ENCODE measurements around the gene HOXA11. TPM values are rescaled to one million over a fixed set of nuclear protein-coding genes. Genes with fewer than 3 reads are reported as not detected.

HOXA11 gene
- polyA plus RNA-seq, 1 of the 3 experiments (the other 2 are of a cell fraction), result not detected

- Histone ChIP-seq H3K36me3 (replicated peaks in 1 of 2; ENCODE audit: control insufficient read depth in 1 of 2, insufficient read depth in 2 of 2, low read length in 1 of 2) (no peaks in the 10 kb centered on the region), H3K4me1 (ENCODE audit: control insufficient read depth in 1 of 2, insufficient read depth in 2 of 2, low read depth in 1 of 2, low read length in 1 of 2) (no peaks in the 10 kb centered on the region; a peak in 1 of 4 replicates), H3K27me3 (ENCODE audit: insufficient read depth) (peaks cover 100% of the 10 kb centered on the region), H3F3A (replicated peaks; ENCODE audit: insufficient read depth) (peaks cover 20% of the 10 kb centered on the region), H3K9ac (no peak overlapping the region), H3K4me3 (ENCODE audit: low read depth in 2 of 2, low read length in 1 of 2) (no peak overlapping the region), H2AFZ (ENCODE audit: low read depth) (no peak overlapping the region), H3K27ac (ENCODE audit: low read depth in 2 of 2, low read length in 1 of 2) (no peak overlapping the region), H3K9me2 (no peaks in the 10 kb centered on the region), H3K4me2 (no peak overlapping the region), H3K79me2 (ENCODE audit: insufficient read depth) (no peaks in the 10 kb centered on the region), H3K9me3 (no peaks in the 10 kb centered on the region), H4K20me1 (ENCODE audit: insufficient read depth) (peaks cover 13% of the 10 kb centered on the region)
- ChIA-PET CTCF (interaction anchor here (0.9 to 12.1 kb wide), 7 partner anchors 8 to 797 kb away, joined by 3 to 205 read pairs (median 4); partner anchors contain the start of genes HOXA10 and HOXA3), POLR2A (no interaction called here)
- WGBS (ENCODE audit: low lambda C conversion rate), result 22% methylated on average over 50 of the region's 50 CpGs
- no peak for TF ChIP-seq FOXM1 (IDR thresholded peaks at IDR 0.05; ENCODE audit: low read depth)
- TF ChIP-seq SMC3 (IDR thresholded peaks at IDR 0.05; ENCODE audit: low read depth, low read length), result no peak
- no peak for TF ChIP-seq GABPA (IDR thresholded peaks at IDR 0.05; ENCODE audit: low read depth)
- TF ChIP-seq EP300 (IDR thresholded peaks at IDR 0.05; ENCODE audit: borderline replicate concordance in 1 of 2, low read depth in 1 of 2, low read length in 1 of 2), result no peak
- TF ChIP-seq ZBTB33 (IDR thresholded peaks at IDR 0.05; ENCODE audit: borderline replicate concordance, low read depth), result no peak
- no peak for TF ChIP-seq IRF3 (IDR thresholded peaks at IDR 0.05; ENCODE audit: low read depth, low read length)
- no peak for TF ChIP-seq CTCF (IDR thresholded peaks at IDR 0.05)
- peak; percentile 88 for TF ChIP-seq EZH2phosphoT487 (IDR thresholded peaks at IDR 0.05; ENCODE audit: borderline replicate concordance, low read depth)
- TF ChIP-seq MXI1 (IDR thresholded peaks at IDR 0.05; ENCODE audit: low read depth, low read length), result no peak
- DNase-seq, result peak; percentile 45
Observed at GRCh38 chr7:27166531-27167505, 18.2 kb downstream of the HOXA11 start.
